IMR-90 (cell line): ENCODE measurements around the gene TSEN34. TPM values are rescaled to one million over a fixed set of nuclear protein-coding genes. Genes with fewer than 3 reads are reported as not detected.

Experiments used
- ATAC-seq: fragments of 200-7000 bp; cut with Tn5 transposase; 2 replicates; pipeline ENCODE4 v1.9.1; 2020; ENCODE audit warnings: low read depth, mild to moderate bottlenecking, moderate library complexity
- BruUV-seq: library from RNA; stranded (reverse); fragments of 400-500 nt; replicated peaks from 2 replicates; lab custom pipeline; 2021; lab: Mats Ljungman, UMichigan
- CTCF ChIA-PET: fragments of 300-600 bp; formaldehyde crosslinking; extraction: SDS; loops from one replicate; lab custom pipeline; 2021; ENCODE audit warnings: antibody characterized with exemption; lab: Yijun Ruan, JAX
- POLR2A ChIA-PET: fragments of 300-600 bp; sonication (Branson Sonifier 250); formaldehyde crosslinking; loops from one replicate; lab custom pipeline; 2022; ENCODE audit warnings: antibody characterized with exemption; ENCODE audit not compliant: unreplicated experiment; lab: Charles Lee
- DNase-seq: peaks from one replicate; pipeline ENCODE4 v3.0.0; 2013
- H2AFZ ChIP-seq: replicated peaks from 2 replicates; pipeline ENCODE3; 2013; ENCODE audit warnings: low read length, mild to moderate bottlenecking; ENCODE audit not compliant: poor library complexity
- H2AK5ac ChIP-seq: 2 replicates; pipeline ENCODE4 v1.6.1; 2013; ENCODE audit warnings: low read depth, low read length, inconsistent platforms
- H2AK9ac ChIP-seq: replicated peaks from 2 replicates; pipeline ENCODE3; 2013; ENCODE audit warnings: mild to moderate bottlenecking, low read depth, low read length, moderate library complexity; ENCODE audit not compliant: poor library complexity
- H2BK120ac ChIP-seq: 2 replicates; pipeline ENCODE4 v1.6.1; 2013; ENCODE audit warnings: low read depth, low read length, inconsistent platforms
- H2BK15ac ChIP-seq: 3 replicates; pipeline ENCODE4 v1.6.1; 2013; ENCODE audit warnings: low read depth, low read length, inconsistent platforms
- H2BK20ac ChIP-seq: 2 replicates; pipeline ENCODE4 v1.6.1; 2013; ENCODE audit warnings: low read depth, mild to moderate bottlenecking, inconsistent platforms, low read length, moderate library complexity
- H2BK5ac ChIP-seq: 2 replicates; pipeline ENCODE4 v1.6.1; 2013; ENCODE audit warnings: mild to moderate bottlenecking, low read depth, low read length, inconsistent platforms; ENCODE audit not compliant: poor library complexity, severe bottlenecking
- H3K14ac ChIP-seq: replicated peaks from 2 replicates; pipeline ENCODE4 v1.6.1; 2013; ENCODE audit warnings: low read depth, low read length, inconsistent platforms
- H3K18ac ChIP-seq: 2 replicates; pipeline ENCODE4 v1.6.1; 2013; ENCODE audit warnings: low read depth, low read length, control low read depth
- H3K23ac ChIP-seq: 2 replicates; pipeline ENCODE4 v1.6.1; 2013; ENCODE audit warnings: low read depth, low read length, inconsistent platforms
- H3K27ac ChIP-seq: 2 replicates; pipeline ENCODE4 v1.5.1; 2013; ENCODE audit warnings: mild to moderate bottlenecking, control low read depth, low read length; ENCODE audit not compliant: insufficient read depth
- H3K27me3 ChIP-seq: 2 replicates; pipeline ENCODE4 v1.6.1; 2013; ENCODE audit warnings: low read length; ENCODE audit not compliant: control insufficient read depth, insufficient read depth
- H3K36me3 ChIP-seq: 2 replicates; pipeline ENCODE4 v1.6.1; 2013; ENCODE audit warnings: low read length, mixed read lengths; ENCODE audit not compliant: control insufficient read depth, insufficient read depth
- H3K4ac ChIP-seq: 2 replicates; pipeline ENCODE4 v1.6.1; 2013; ENCODE audit warnings: low read depth, low read length, inconsistent platforms
- H3K4me1 ChIP-seq: 2 replicates; pipeline ENCODE4 v1.6.1; 2013; ENCODE audit warnings: low read length, mixed read lengths; ENCODE audit not compliant: control insufficient read depth, insufficient read depth
- H3K4me2 ChIP-seq: 2 replicates; pipeline ENCODE4 v1.6.1; 2013; ENCODE audit warnings: low read depth, mild to moderate bottlenecking, control low read depth, low read length, moderate library complexity
- H3K4me3 ChIP-seq: 2 replicates; pipeline ENCODE4 v1.5.1; 2013; ENCODE audit warnings: low read depth, mild to moderate bottlenecking, control low read depth, low read length, moderate library complexity; ENCODE audit not compliant: insufficient read depth
- H3K56ac ChIP-seq: 2 replicates; pipeline ENCODE4 v1.6.1; 2013; ENCODE audit warnings: low read length, inconsistent platforms; ENCODE audit not compliant: insufficient read depth; ENCODE audit errors: extremely low read depth
- H3K79me1 ChIP-seq, 2 experiments: 2 replicates each; pipeline ENCODE4 v1.6.1; 2013; ENCODE audit warnings: low read length in 2 of 2, inconsistent platforms in 1 of 2, low read depth in 1 of 2
- H3K9ac ChIP-seq: 2 replicates; pipeline ENCODE4 v1.6.1; 2013; ENCODE audit warnings: low read depth, low read length, control low read depth
- H3K9me1 ChIP-seq: 2 replicates; pipeline ENCODE4 v1.6.1; 2013; ENCODE audit warnings: low read length, inconsistent platforms; ENCODE audit not compliant: insufficient read depth
- H3K9me3 ChIP-seq: 2 replicates; pipeline ENCODE4 v1.6.1; 2013; ENCODE audit warnings: low read length; ENCODE audit not compliant: control insufficient read depth, insufficient read depth
- H4K20me1 ChIP-seq: 2 replicates; pipeline ENCODE4 v1.6.1; 2013; ENCODE audit warnings: low read length, inconsistent platforms; ENCODE audit not compliant: insufficient read depth
- H4K5ac ChIP-seq: 2 replicates; pipeline ENCODE4 v1.6.1; 2013; ENCODE audit warnings: mild to moderate bottlenecking, low read depth, low read length, control low read depth
- H4K8ac ChIP-seq, 2 experiments: 2 replicates each; pipeline ENCODE4 v1.6.1; 2013; ENCODE audit warnings: low read depth in 2 of 2, low read length in 2 of 2, control low read depth in 1 of 2, inconsistent platforms in 1 of 2
- H4K91ac ChIP-seq: 2 replicates; pipeline ENCODE4 v1.6.1; 2013; ENCODE audit warnings: low read depth, low read length, inconsistent platforms; ENCODE audit not compliant: insufficient read depth
- CEBPB ChIP-seq: IDR thresholded peaks from 2 replicates; pipeline ENCODE4 v1.6.1; 2012; ENCODE audit warnings: low read depth, low read length, improper control_type of control experiment
- CTCF ChIP-seq: conservative IDR thresholded peaks from 2 replicates; pipeline ENCODE4 v1.5.1; 2012; ENCODE audit warnings: mild to moderate bottlenecking, low read depth, low read length, improper control_type of control experiment
- FOS ChIP-seq: fragments of 150-350 bp; IDR thresholded peaks from 2 replicates; pipeline ENCODE4 v1.6.1; 2016; ENCODE audit warnings: low read depth, low read length
- MAFK ChIP-seq: IDR thresholded peaks from 2 replicates; pipeline ENCODE4 v1.6.1; 2012; ENCODE audit warnings: low read depth, low read length, improper control_type of control experiment
- MAZ ChIP-seq: IDR thresholded peaks from 2 replicates; pipeline ENCODE4 v1.6.1; 2012; ENCODE audit warnings: low read depth, mild to moderate bottlenecking, low read length, improper control_type of control experiment, moderate library complexity, borderline replicate concordance
- MXI1 ChIP-seq: IDR thresholded peaks from 2 replicates; pipeline ENCODE4 v1.6.1; 2012; ENCODE audit warnings: low read depth, mild to moderate bottlenecking, low read length, moderate library complexity, borderline replicate concordance
- NFE2L2 ChIP-seq: fragments of 150-350 bp; IDR thresholded peaks from 2 replicates; pipeline ENCODE4 v1.6.1; 2016; ENCODE audit warnings: low read depth, mild to moderate bottlenecking, low read length
- POLR2A ChIP-seq: IDR thresholded peaks from 2 replicates; pipeline ENCODE4 v1.6.1; 2012; ENCODE audit warnings: mild to moderate bottlenecking, low read depth, low read length
- RFX5 ChIP-seq: IDR thresholded peaks from 2 replicates; pipeline ENCODE4 v1.8.0; 2012; ENCODE audit warnings: low read depth, mild to moderate bottlenecking, low read length, moderate library complexity
- SMC3 ChIP-seq: fragments of 150-350 bp; IDR thresholded peaks from 2 replicates; pipeline ENCODE4 v1.6.1; 2016; ENCODE audit warnings: low read depth, mild to moderate bottlenecking, antibody characterized with exemption, low read length, moderate library complexity
- USF2 ChIP-seq: fragments of 150-350 bp; IDR thresholded peaks from 2 replicates; pipeline ENCODE4 v1.6.1; 2017; ENCODE audit warnings: mild to moderate bottlenecking, antibody characterized with exemption, low read length, low read depth
- WGBS, 2 experiments: methylation state at CpG; one replicate each; pipeline versions ENCODE4 v1.1.5 to v1.1.7; 2013; ENCODE audit warnings: missing lambda C conversion rate in 2 of 2; ENCODE audit not compliant: insufficient read length in 1 of 2; ENCODE audit errors: extremely low coverage in 2 of 2; 5-methylcytosine and 5-hydroxymethylcytosine counted together
- dilution Hi-C: fragments of 300-500 bp; cut with HindIII; formaldehyde crosslinking; loops from one replicate; pipeline ENCODE4 v1.14.3; 2018; ENCODE audit warnings: low sequenced_read_pairs; ENCODE audit not compliant: unreplicated experiment
- in situ Hi-C: fragments of 300-500 bp; cut with MboI; formaldehyde crosslinking; loops from 3 replicates; pipeline ENCODE4 v1.14.3; 2019; ENCODE audit warnings: low sequenced_read_pairs, inconsistent platforms, mixed read lengths
- intact Hi-C: fragments of 100-400 bp; cut with micrococcal nuclease; formaldehyde crosslinking; loops from 2 replicates; pipeline ENCODE4 v1.10.0; 2022
- polyA plus RNA-seq, 3 experiments: library from polyadenylated mRNA; depleted of rRNA; stranded (reverse); fragments of >200 nt; gene quantifications; 2 replicates each; pipeline ENCODE4 v1.2.3, GENCODE V29; 2012; ENCODE audit warnings: low replicate concordance in 1 of 3
- total RNA-seq: library from RNA; depleted of rRNA; stranded (reverse); fragments of >200 nt; gene quantifications from 2 replicates; pipeline ENCODE4 v1.2.3, GENCODE V29; 2012
- TF ChIP-seq, protein P1 (sequence below): fragments of 150-350 bp; IDR thresholded peaks from 2 replicates; pipeline ENCODE4 v1.6.1; 2016; ENCODE audit warnings: low read depth, mild to moderate bottlenecking, low read length, moderate library complexity, borderline replicate concordance

The TSEN34 gene
- total and polyA plus RNA-seq, 2 of the 4 experiments (the other 2 are of a cell fraction): 32.1 to 69.4 TPM

DNA sequence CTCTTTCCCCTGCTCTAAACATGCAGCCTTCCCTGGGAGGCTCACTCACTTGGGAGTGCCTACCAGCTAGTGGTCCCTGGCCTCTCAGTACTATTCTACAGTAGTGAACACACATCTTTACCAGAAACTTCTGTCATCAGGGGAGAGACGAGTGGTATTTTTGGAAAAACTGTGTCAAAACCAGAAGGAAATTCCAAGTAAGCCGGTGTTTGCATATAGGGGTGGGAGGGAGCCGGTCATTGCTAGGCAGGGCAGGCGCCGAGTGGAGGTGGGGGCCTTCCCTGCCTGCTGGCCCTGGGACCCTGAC, 16.5 kb downstream of the TSEN34 start:
- in situ Hi-C loops: loop anchor here (10.0 kb wide), 1 partner anchor 247 kb away; no protein-coding TSS in a partner anchor
- TF ChIP-seq FOS (no peak), CTCF (no peak), MAZ (no peak), USF2 (no peak), CEBPB (no peak), SMC3 (no peak), MAFK (no peak), NFE2L2 (no peak), RFX5 (no peak), POLR2A (no peak), MXI1 (no peak)
- TF ChIP-seq, protein P1, sequence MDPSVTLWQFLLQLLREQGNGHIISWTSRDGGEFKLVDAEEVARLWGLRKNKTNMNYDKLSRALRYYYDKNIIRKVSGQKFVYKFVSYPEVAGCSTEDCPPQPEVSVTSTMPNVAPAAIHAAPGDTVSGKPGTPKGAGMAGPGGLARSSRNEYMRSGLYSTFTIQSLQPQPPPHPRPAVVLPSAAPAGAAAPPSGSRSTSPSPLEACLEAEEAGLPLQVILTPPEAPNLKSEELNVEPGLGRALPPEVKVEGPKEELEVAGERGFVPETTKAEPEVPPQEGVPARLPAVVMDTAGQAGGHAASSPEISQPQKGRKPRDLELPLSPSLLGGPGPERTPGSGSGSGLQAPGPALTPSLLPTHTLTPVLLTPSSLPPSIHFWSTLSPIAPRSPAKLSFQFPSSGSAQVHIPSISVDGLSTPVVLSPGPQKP: no peak
- H3K27ac ChIP-seq: peak overlapping the region; percentile 5; the same call in 1 of the 2 replicates

More for the DNA sequence above, 16.5 kb downstream of the TSEN34 start:
- Histone ChIP-seq H3K9ac (no peak overlapping the region), H3K9me3 (no peaks in the 10 kb centered on the region), H2AK5ac (no peak overlapping the region), H3K4ac (no peak overlapping the region), H2BK15ac (no peak overlapping the region), H3K4me2 (no peak overlapping the region; the same call in 1 of the 2 replicates), H3K14ac (no peak overlapping the region), H3K23ac (no peak overlapping the region), H3K79me1 (peaks cover 8 to 76% of the 10 kb centered on the region in 2 experiments), H4K8ac (no peak overlapping the region), H2AFZ (no peak overlapping the region), H3K9me1 (peaks cover 30% of the 10 kb centered on the region), H3K4me1 (peaks cover 35% of the 10 kb centered on the region), H3K4me3 (no peak overlapping the region), H2AK9ac (no peak overlapping the region), H3K27me3 (no peaks in the 10 kb centered on the region), H2BK20ac (no peak overlapping the region), H3K56ac (no peak overlapping the region), H3K18ac (no peak overlapping the region), H4K91ac (no peak overlapping the region), H4K20me1 (peaks cover 86% of the 10 kb centered on the region), H2BK5ac (no peak overlapping the region), H3K36me3 (peaks cover 50% of the 10 kb centered on the region), H4K5ac (no peak overlapping the region), H2BK120ac (no peak overlapping the region)
- 92% methylated on average over 2 of the region's 5 CpGs; no CpG with 5 or more reads in 1 of the 2 experiments for WGBS, 2 experiments
- POLR2A ChIA-PET: interaction anchor here (1.5 kb wide), 1 partner anchor 18 kb away, joined by 6 read pairs; the partner anchor contains the start of gene MBOAT7
- DNase-seq (no peak), ATAC-seq (no peak)
- CTCF ChIA-PET: no interaction called here
- no TSS peak for BruUV-seq
- dilution Hi-C loops (no loop called here), intact Hi-C loops (no loop called here)
